GM18502 (cell line): ENCODE results near the gene KCNB1.
"Not testable (repeated sequence)": the region's sequence is repeated elsewhere in the genome, so short reads cannot be mapped to it uniquely, and the experiment has no call there.

Source experiments
- ATAC-seq: cut with Tn5 transposase; IDR thresholded peaks from one replicate; pipeline ENCODE4 v1.9.1; 2021; ENCODE audit warnings: mild to moderate bottlenecking; ENCODE audit not compliant: unreplicated experiment, poor library complexity

The KCNB1 gene

GRCh38 chr20:49338061-49338460 lies 144.4 kb downstream of the KCNB1 start:
- no peak for ATAC-seq

- no peak for ATAC-seq
Observed at GRCh38 chr20:49337357-49337756, 145.1 kb downstream of the KCNB1 start.

- no peak for ATAC-seq
Observed at GRCh38 chr20:49336786-49337185, 145.7 kb downstream of the KCNB1 start.

- ATAC-seq, result no peak
Observed at GRCh38 chr20:49335476-49335875, 147.0 kb downstream of the KCNB1 start.

- no peak for ATAC-seq
Observed at GRCh38 chr20:49330701-49331615, 151.5 kb downstream of the KCNB1 start.

- ATAC-seq, result no peak
Observed at GRCh38 chr20:49328790-49329189, 153.7 kb downstream of the KCNB1 start.

GRCh38 chr20:49326026-49326425 lies 156.4 kb downstream of the KCNB1 start:
- no peak for ATAC-seq

GRCh38 chr20:49324306-49324705 lies 158.2 kb downstream of the KCNB1 start:
- no peak for ATAC-seq

GRCh38 chr20:49323622-49324238 lies 158.7 kb downstream of the KCNB1 start:
- no peak for ATAC-seq

- ATAC-seq, result no peak
Observed at GRCh38 chr20:49320460-49320859, 162.0 kb downstream of the KCNB1 start.

GRCh38 chr20:49319208-49319809 lies 163.2 kb downstream of the KCNB1 start:
- ATAC-seq, result no peak

GRCh38 chr20:49318430-49319207 lies 163.8 kb downstream of the KCNB1 start:
- no peak for ATAC-seq

GRCh38 chr20:49318091-49318429 lies 164.4 kb downstream of the KCNB1 start:
- ATAC-seq, result no peak

GRCh38 chr20:49316704-49317103 lies 165.8 kb downstream of the KCNB1 start:
- no peak for ATAC-seq

GRCh38 chr20:49315580-49315979 lies 166.9 kb downstream of the KCNB1 start:
- no peak for ATAC-seq

GRCh38 chr20:49314052-49314451 lies 168.4 kb downstream of the KCNB1 start:
- not testable (repeated sequence) for ATAC-seq
